ENCODE measurements around the gene NEXN. TPM values are rescaled to one million over a fixed set of nuclear protein-coding genes. Genes with fewer than 3 reads are reported as not detected.

Gene NEXN
- total RNA-seq, 1 experiment from 2014 or later, result 9.0 TPM

- Histone ChIP-seq H3K4me1 (no peaks in the 10 kb centered on the region), H3K27me3 (no peaks in the 10 kb centered on the region)
Measured at GRCh38 chr1:77987919-77988318, 99.5 kb downstream of the NEXN start.

GRCh38 chr1:77989744-77990143 lies 101.3 kb downstream of the NEXN start:
- no peak overlapping the region for H3K4me3 ChIP-seq
- DNase-seq, result no peak
- peaks cover 16% of the 10 kb centered on the region for H3K36me3 ChIP-seq
- no peaks in the 10 kb centered on the region for H3K9me3 ChIP-seq (replicated peaks)
- no peaks in the 10 kb centered on the region for H3K27me3 ChIP-seq
- no peaks in the 10 kb centered on the region for H3K4me1 ChIP-seq
- H3K27ac ChIP-seq, result no peak overlapping the region

More at GRCh38 chr1:77987919-77988318, 99.5 kb downstream of the NEXN start:
- H3K9me3 ChIP-seq (replicated peaks), result no peaks in the 10 kb centered on the region
- peaks cover 12% of the 10 kb centered on the region for H3K36me3 ChIP-seq
- DNase-seq, result no peak
- H3K4me3 ChIP-seq, result no peak overlapping the region
- H3K27ac ChIP-seq, result no peak overlapping the region

DNA sequence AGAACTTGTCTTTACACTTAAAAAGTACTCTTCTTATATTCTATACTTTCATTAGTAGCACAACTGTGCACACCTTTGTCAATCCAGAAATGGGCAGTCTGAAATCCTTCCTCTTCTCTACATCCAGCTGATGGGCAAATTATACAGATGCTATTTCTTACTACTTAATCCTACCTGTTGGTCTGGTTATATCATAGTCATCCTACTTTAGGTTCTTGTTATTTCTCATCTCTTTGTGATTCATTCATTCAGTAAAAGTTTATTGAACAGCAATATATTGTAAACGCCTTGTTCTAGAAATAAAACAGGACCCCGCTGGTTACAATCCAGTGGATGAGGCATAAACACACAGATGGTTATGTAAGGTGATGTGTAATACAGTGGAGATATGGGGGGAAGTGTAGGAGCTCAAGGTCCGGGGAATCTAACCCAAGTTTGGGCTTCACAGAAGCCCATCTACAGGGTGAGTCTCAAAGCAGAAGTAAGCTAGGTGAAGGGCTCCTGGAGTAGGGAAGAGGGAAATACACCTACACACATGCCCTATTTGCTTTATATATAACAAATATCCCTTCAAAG lies 102.3 kb downstream of the NEXN start:
- DNase-seq, result no peak
- Histone ChIP-seq H3K4me1 (no peaks in the 10 kb centered on the region), H3K27ac (no peak overlapping the region), H3K36me3 (peaks cover 10% of the 10 kb centered on the region), H3K4me3 (no peak overlapping the region), H3K9me3 (replicated peaks) (no peaks in the 10 kb centered on the region), H3K27me3 (no peaks in the 10 kb centered on the region)

GRCh38 chr1:77991638-77992037 lies 103.2 kb downstream of the NEXN start:
- Histone ChIP-seq H3K4me3 (no peak overlapping the region), H3K27ac (no peak overlapping the region), H3K27me3 (no peaks in the 10 kb centered on the region), H3K9me3 (replicated peaks) (no peaks in the 10 kb centered on the region), H3K4me1 (no peaks in the 10 kb centered on the region), H3K36me3 (peaks cover 15% of the 10 kb centered on the region)
- DNase-seq, result no peak

Other genes with a start within 250 kb of the NEXN start
- gene ZZZ3, start 206.0 kb upstream of the NEXN start, total RNA-seq (2014; rRNA removed; shearing (Covaris generic)), result 59.9 and 63.6 TPM in 2 replicates
- 66.5 and 77.8 TPM in 2 replicates for gene USP33, start 128.8 kb upstream of the NEXN start, total RNA-seq (2014; rRNA removed; shearing (Covaris generic))
- 8.2 and 8.8 TPM in 2 replicates for gene MIGA1, start 109.0 kb upstream of the NEXN start, total RNA-seq (2014; rRNA removed; shearing (Covaris generic))
- 261 and 295 TPM in 2 replicates for gene FUBP1, start 90.4 kb downstream of the NEXN start, total RNA-seq (2014; rRNA removed; shearing (Covaris generic))
- gene DNAJB4, start 116.3 kb downstream of the NEXN start, total RNA-seq (2014; rRNA removed; shearing (Covaris generic)), result 30.6 and 35.0 TPM in 2 replicates
- gene GIPC2, start 157.3 kb downstream of the NEXN start, total RNA-seq (2014; rRNA removed; shearing (Covaris generic)), result not detected in 2 replicates